Stomach (tissue), 9 donors: ENCODE results near the gene CFAP20DC. TPM values are rescaled to one million over a fixed set of nuclear protein-coding genes. Genes with fewer than 3 reads are reported as not detected.

Source experiments
- DNase-seq, 2 donors: peaks; one replicate each; pipeline versions ENCODE4 v3.0.0 to v3.0.0-alpha.2; 2013 to 2019
- H3K27ac ChIP-seq, 5 donors: fragments of 200-600 bp in 4 of 5; sonication (generic) in 4 of 5; one replicate each; pipeline ENCODE4 v1.5.1; 2013 to 2019; ENCODE audit warnings: mild to moderate bottlenecking in 1 of 5, moderate library complexity in 1 of 5
- H3K27me3 ChIP-seq, 3 donors: fragments of 200-600 bp; sonication (generic); one replicate each; pipeline ENCODE4 v1.5.1; 2017 to 2019; ENCODE audit warnings: mixed run types in 1 of 3
- H3K36me3 ChIP-seq, 4 donors: fragments of 200-600 bp; sonication (generic); 1 replicate in 3 of 4; 2 replicates in 1 of 4; pipeline ENCODE4 v1.5.1; 2016 to 2019
- H3K4me1 ChIP-seq, 4 donors: fragments of 200-600 bp; sonication (generic); one replicate each; pipeline ENCODE4 v1.5.1; 2016 to 2019
- H3K4me3 ChIP-seq, 4 donors: fragments of 200-600 bp; sonication (generic) in 3 of 4; one replicate each; pipeline ENCODE4 v1.5.1; 2016 to 2019; ENCODE audit warnings: mild to moderate bottlenecking in 1 of 4
- H3K9me3 ChIP-seq, 4 donors: fragments of 200-600 bp; sonication (generic); one replicate each; pipeline ENCODE4 v1.5.1; 2016 to 2019
- CTCF ChIP-seq, 7 experiments: fragments of 450-650 bp in 4 of 7; fragments of 200-600 bp in 3 of 7; sonication (generic) in 3 of 7; IDR thresholded peaks; one replicate each; pipeline ENCODE4 v1.5.1; 2016 to 2019; ENCODE audit warnings: antibody characterized with exemption in 7 of 7, control low read depth in 2 of 7, mild to moderate bottlenecking in 1 of 7
- EP300 ChIP-seq: sonication (generic); formaldehyde crosslinking; IDR thresholded peaks from one replicate; pipeline ENCODE4 v1.6.1; 2017; ENCODE audit warnings: antibody characterized with exemption
- POLR2A ChIP-seq, 4 donors: fragments of 450-650 bp; IDR thresholded peaks; one replicate each; pipeline ENCODE4 v1.6.1; 2016; ENCODE audit warnings: antibody characterized with exemption in 4 of 4, control low read depth in 2 of 4, mild to moderate bottlenecking in 1 of 4, moderate library complexity in 1 of 4
- POLR2AphosphoS5 ChIP-seq, 3 donors: sonication (generic); formaldehyde crosslinking; IDR thresholded peaks; one replicate each; pipeline ENCODE4 v1.6.1; 2016; ENCODE audit warnings: antibody characterized with exemption in 3 of 3
- WGBS, 5 donors: extraction: QIAGEN DNeasy Blood & Tissue Kit in 3 of 5; methylation state at CpG; one replicate each; pipeline versions ENCODE4 v1.1.5 to v1.1.7; 2013 to 2018; 5-methylcytosine and 5-hydroxymethylcytosine counted together
- intact Hi-C: fragments of 100-400 bp; cut with DNase I; formaldehyde crosslinking; loops from one replicate; pipeline ENCODE4 v1.15.1; 2023; ENCODE audit warnings: low total_unique reads
- polyA plus RNA-seq, 3 donors: library from polyadenylated mRNA; stranded (reverse); fragments of 200-250 nt; gene quantifications; one replicate each; pipeline ENCODE4 v1.2.3, GENCODE V29; 2013
- total RNA-seq, 5 donors: library from RNA; depleted of rRNA; stranded (reverse); fragments of >200 nt; gene quantifications; one replicate each; pipeline versions ENCODE4 v1.1.0 to v1.2.3, GENCODE V29; 2014 to 2016
- donor health status: healthy with polysubstance abuse.
- donor health status: Bipolar disorder and iron deficiency.
- donor health status: healthy.

Gene CFAP20DC
- total and polyA plus RNA-seq, 8 donors, result 0.81 to 2.0 (median 1.00) TPM; not detected in 4

GRCh38 chr3:58999774-59000160, 50.1 kb downstream of the CFAP20DC start:
- DNase-seq, result no peak
- 57 to 82% (median 66%) methylated on average over 1 of the region's 1 CpG for WGBS, 5 donors
- intact Hi-C loops, result no loop called here
- Histone ChIP-seq H3K36me3 (no peaks in the 10 kb centered on the region), H3K4me3 (no peak overlapping the region), H3K27me3 (no peaks in the 10 kb centered on the region), H3K4me1 (no peaks in the 10 kb centered on the region), H3K27ac (no peak overlapping the region), H3K9me3 (no peaks in the 10 kb centered on the region)
- TF ChIP-seq EP300 (no peak), CTCF (IDR thresholded peaks at IDR 0.05) (no peak), POLR2AphosphoS5 (IDR thresholded peaks at IDR 0.05) (no peak), POLR2A (IDR thresholded peaks at IDR 0.05) (no peak)

- no peaks in the 10 kb centered on the region for H3K4me1 ChIP-seq
- no peak for DNase-seq
- H3K4me3 ChIP-seq, result no peak overlapping the region
- no peak overlapping the region for H3K27ac ChIP-seq
- no peaks in the 10 kb centered on the region for H3K36me3 ChIP-seq
- TF ChIP-seq CTCF (IDR thresholded peaks at IDR 0.05) (no peak), POLR2AphosphoS5 (IDR thresholded peaks at IDR 0.05) (no peak)
- 59 to 78% (median 69%) methylated on average over 2 of the region's 2 CpGs for WGBS, 5 donors
- intact Hi-C loops, result no loop called here
- no peaks in the 10 kb centered on the region for H3K27me3 ChIP-seq
- no peaks in the 10 kb centered on the region for H3K9me3 ChIP-seq
These were observed 50.6 kb downstream of the CFAP20DC start for GRCh38 chr3:58999134-58999773.

GRCh38 chr3:58998476-58999117, 51.2 kb downstream of the CFAP20DC start:
- TF ChIP-seq CTCF (IDR thresholded peaks at IDR 0.05), result no peak
- TF ChIP-seq POLR2AphosphoS5 (IDR thresholded peaks at IDR 0.05), result peak in 1 of 3 donors; percentile 19
- no peak for TF ChIP-seq EP300
- TF ChIP-seq POLR2A (IDR thresholded peaks at IDR 0.05), result no peak
- no peaks in the 10 kb centered on the region for H3K4me1 ChIP-seq
- no peak overlapping the region for H3K4me3 ChIP-seq
- WGBS, 5 donors, result 60 to 78% (median 75%) methylated on average over 4 of the region's 4 CpGs
- no peaks in the 10 kb centered on the region for H3K9me3 ChIP-seq
- H3K27me3 ChIP-seq, result no peaks in the 10 kb centered on the region
- no peaks in the 10 kb centered on the region for H3K36me3 ChIP-seq
- no peak for DNase-seq
- H3K27ac ChIP-seq, result no peak overlapping the region
- intact Hi-C loops, result no loop called here

- intact Hi-C loops, result no loop called here
- H3K36me3 ChIP-seq, result no peaks in the 10 kb centered on the region
- WGBS, 5 donors, result 82 to 88% (median 87%) methylated on average over 5 of the region's 5 CpGs
- no peak overlapping the region for H3K4me3 ChIP-seq
- no peaks in the 10 kb centered on the region for H3K4me1 ChIP-seq
- H3K9me3 ChIP-seq, result no peaks in the 10 kb centered on the region
- no peak overlapping the region for H3K27ac ChIP-seq
- DNase-seq, result no peak
- no peaks in the 10 kb centered on the region for H3K27me3 ChIP-seq
- TF ChIP-seq EP300, result no peak
- TF ChIP-seq POLR2AphosphoS5 (IDR thresholded peaks at IDR 0.05), result no peak
- no peak for TF ChIP-seq CTCF (IDR thresholded peaks at IDR 0.05)
- no peak for TF ChIP-seq POLR2A (IDR thresholded peaks at IDR 0.05)
These were observed 53.1 kb downstream of the CFAP20DC start for GRCh38 chr3:58996730-58997129.
